ENCODE measurements around the gene HOPX. TPM values are rescaled to one million over a fixed set of nuclear protein-coding genes. Genes with fewer than 3 reads are reported as not detected.
"Not testable (repeated sequence)": the region's sequence is repeated elsewhere in the genome, so short reads cannot be mapped to it uniquely, and the experiment has no call there.

The HOPX gene
- total RNA-seq, 1 experiment from 2014 or later: not detected

DNA sequence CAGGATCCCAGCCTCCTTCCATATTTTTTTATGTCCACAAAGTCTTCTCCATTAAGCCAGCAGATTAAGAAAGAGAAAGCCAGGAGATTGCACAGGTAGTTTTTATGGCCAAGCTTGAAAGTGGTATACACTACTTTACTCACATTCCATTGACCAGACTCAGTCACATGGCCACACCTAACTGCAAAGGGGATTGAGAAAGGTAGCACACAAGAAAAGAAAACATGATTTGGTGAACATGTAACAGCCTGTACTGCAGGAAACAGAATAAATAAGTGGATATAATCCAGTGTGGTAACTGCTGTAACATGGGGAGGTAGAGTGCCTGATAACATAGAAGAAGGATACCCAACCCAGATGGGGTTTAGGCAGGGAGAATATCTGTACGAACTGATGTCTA, 43.9 kb downstream of the HOPX start:
- no peak overlapping the region for H2AFZ ChIP-seq (ENCODE audit: low read length)
- H3K23ac ChIP-seq (ENCODE audit: insufficient read length, low read depth, low read length): no peak overlapping the region
- no peak overlapping the region for H4K91ac ChIP-seq (ENCODE audit: insufficient read length, low read depth, low read length)
- no peaks in the 10 kb centered on the region for H3K79me2 ChIP-seq (ENCODE audit: insufficient read depth, low read length)
- no peak overlapping the region for H3K4ac ChIP-seq (ENCODE audit: low read depth, low read length)
- H2BK120ac ChIP-seq (ENCODE audit: low read depth, low read length, poor library complexity, severe bottlenecking): no peak overlapping the region
- H3K27me3 Mint-ChIP-seq (ENCODE audit: low read depth): peaks cover 27% of the 10 kb centered on the region
- H3K79me1 ChIP-seq (ENCODE audit: insufficient read depth, low read depth, low read length, poor library complexity, severe bottlenecking): no peaks in the 10 kb centered on the region
- no peak overlapping the region for H4K8ac ChIP-seq (replicated peaks; ENCODE audit: insufficient read length, low read depth, low read length)
- H4K20me1 ChIP-seq (ENCODE audit: control insufficient read depth, insufficient read depth, insufficient read length): no peaks in the 10 kb centered on the region
- no peak overlapping the region for H4K5ac ChIP-seq (ENCODE audit: insufficient read length, low read depth, low read length)
- WGBS (ENCODE audit: extremely low coverage, insufficient read length, low lambda C conversion rate): no CpG with 5 or more reads among the region's 1 CpG
- H3T11ph ChIP-seq (ENCODE audit: low read length): no peak overlapping the region
- no peaks in the 10 kb centered on the region for H3K9me3 ChIP-seq (ENCODE audit: control insufficient read depth, low read depth, low read length)
- no peak overlapping the region for H3K14ac ChIP-seq (ENCODE audit: insufficient read depth, low read length)
- H3K4me1 Mint-ChIP-seq: peaks cover 0 to 5% of the 10 kb centered on the region in 2 experiments; a peak in 2 of 4 replicates
- H3K27ac ChIP-seq (ENCODE audit: insufficient read length, low read depth, low read length): no peak overlapping the region
- no peak overlapping the region for H2BK20ac ChIP-seq (ENCODE audit: low read depth, low read length, poor library complexity, severe bottlenecking)
- H3K4me1 ChIP-seq (ENCODE audit: insufficient read depth, low read length): no peaks in the 10 kb centered on the region
- no peaks in the 10 kb centered on the region; the same call in 1 of the 2 replicates for H3K27me3 ChIP-seq (ENCODE audit: insufficient read depth, low read length)
- no peak overlapping the region for H3K27ac Mint-ChIP-seq
- TF ChIP-seq, protein P1, sequence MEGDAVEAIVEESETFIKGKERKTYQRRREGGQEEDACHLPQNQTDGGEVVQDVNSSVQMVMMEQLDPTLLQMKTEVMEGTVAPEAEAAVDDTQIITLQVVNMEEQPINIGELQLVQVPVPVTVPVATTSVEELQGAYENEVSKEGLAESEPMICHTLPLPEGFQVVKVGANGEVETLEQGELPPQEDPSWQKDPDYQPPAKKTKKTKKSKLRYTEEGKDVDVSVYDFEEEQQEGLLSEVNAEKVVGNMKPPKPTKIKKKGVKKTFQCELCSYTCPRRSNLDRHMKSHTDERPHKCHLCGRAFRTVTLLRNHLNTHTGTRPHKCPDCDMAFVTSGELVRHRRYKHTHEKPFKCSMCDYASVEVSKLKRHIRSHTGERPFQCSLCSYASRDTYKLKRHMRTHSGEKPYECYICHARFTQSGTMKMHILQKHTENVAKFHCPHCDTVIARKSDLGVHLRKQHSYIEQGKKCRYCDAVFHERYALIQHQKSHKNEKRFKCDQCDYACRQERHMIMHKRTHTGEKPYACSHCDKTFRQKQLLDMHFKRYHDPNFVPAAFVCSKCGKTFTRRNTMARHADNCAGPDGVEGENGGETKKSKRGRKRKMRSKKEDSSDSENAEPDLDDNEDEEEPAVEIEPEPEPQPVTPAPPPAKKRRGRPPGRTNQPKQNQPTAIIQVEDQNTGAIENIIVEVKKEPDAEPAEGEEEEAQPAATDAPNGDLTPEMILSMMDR (conservative IDR thresholded peaks at IDR 0.05): no peak
- H3K9me3 Mint-ChIP-seq: peaks cover 0 to 2% of the 10 kb centered on the region in 2 experiments; a peak in 2 of 5 replicates
- H3K4me2 ChIP-seq (ENCODE audit: insufficient read depth, insufficient read length, low read length): no peak overlapping the region
- no peak overlapping the region for H2BK12ac ChIP-seq (ENCODE audit: insufficient read length, low read depth, low read length)
- no peak for DNase-seq
- H3K23me2 ChIP-seq (ENCODE audit: insufficient read length, low read depth, low read length, poor library complexity, severe bottlenecking): no peaks in the 10 kb centered on the region
- no peak overlapping the region for H3K18ac ChIP-seq (ENCODE audit: insufficient read length, low read depth, low read length)
- no peak overlapping the region for H2BK5ac ChIP-seq (ENCODE audit: insufficient read length, low read length)
- H2BK15ac ChIP-seq (ENCODE audit: low read depth, low read length): no peak overlapping the region
- no peak overlapping the region for H3K9ac ChIP-seq (ENCODE audit: extremely low read depth, insufficient read length, low read length)
- no peak overlapping the region for H3K56ac ChIP-seq (ENCODE audit: insufficient read length, low read depth, low read length)
- no peak overlapping the region for H2AK5ac ChIP-seq (ENCODE audit: insufficient read length, low read length)
- no peak overlapping the region for H3K4me3 Mint-ChIP-seq
- H3K36me3 Mint-ChIP-seq (ENCODE audit: insufficient read depth in 1 of 3, low read depth in 3 of 3): peaks cover 0 to 5% (median 0%) of the 10 kb centered on the region in 3 experiments; a peak in 2 of 7 replicates

DNA sequence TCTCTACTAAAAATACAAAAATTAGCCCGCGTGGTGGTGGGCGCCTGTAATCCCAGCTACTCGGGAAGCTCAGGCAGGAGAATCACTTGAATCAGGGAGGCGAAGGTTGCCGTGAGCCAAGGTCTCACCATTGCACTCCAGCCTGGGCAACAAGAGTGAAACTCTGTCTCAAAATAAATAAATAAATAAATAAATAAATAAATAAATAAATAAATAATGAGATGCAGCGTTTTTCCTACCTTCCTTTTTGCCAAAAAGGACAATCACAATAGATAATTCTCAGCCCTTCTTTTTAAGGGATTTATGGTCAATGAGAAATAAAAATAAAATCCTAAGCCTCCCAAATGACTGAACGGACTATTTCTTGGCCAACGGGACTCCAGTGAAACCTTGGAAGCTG, 46.1 kb downstream of the HOPX start:
- H2BK12ac ChIP-seq (ENCODE audit: insufficient read length, low read depth, low read length); H3K18ac ChIP-seq (ENCODE audit: insufficient read length, low read depth, low read length); H3K4me2 ChIP-seq (ENCODE audit: insufficient read depth, insufficient read length, low read length); H4K91ac ChIP-seq (ENCODE audit: insufficient read length, low read depth, low read length); H3K79me2 ChIP-seq (ENCODE audit: insufficient read depth, low read length); H2BK5ac ChIP-seq (ENCODE audit: insufficient read length, low read length); H3K9ac ChIP-seq (ENCODE audit: extremely low read depth, insufficient read length, low read length); H3K4ac ChIP-seq (ENCODE audit: low read depth, low read length); H2AFZ ChIP-seq (ENCODE audit: low read length); H3K36me3 Mint-ChIP-seq (ENCODE audit: insufficient read depth in 1 of 3, low read depth in 3 of 3); H3K4me3 Mint-ChIP-seq; H3K9me3 ChIP-seq (ENCODE audit: control insufficient read depth, low read depth, low read length); H3K23ac ChIP-seq (ENCODE audit: insufficient read length, low read depth, low read length); H2AK5ac ChIP-seq (ENCODE audit: insufficient read length, low read length); H4K5ac ChIP-seq (ENCODE audit: insufficient read length, low read depth, low read length); H2BK15ac ChIP-seq (ENCODE audit: low read depth, low read length); H3K27me3 ChIP-seq (ENCODE audit: insufficient read depth, low read length); H4K8ac ChIP-seq (replicated peaks; ENCODE audit: insufficient read length, low read depth, low read length); H3K4me1 ChIP-seq (ENCODE audit: insufficient read depth, low read length); H3K14ac ChIP-seq (ENCODE audit: insufficient read depth, low read length); H3K23me2 ChIP-seq (ENCODE audit: insufficient read length, low read depth, low read length, poor library complexity, severe bottlenecking); H2BK120ac ChIP-seq (ENCODE audit: low read depth, low read length, poor library complexity, severe bottlenecking); DNase-seq; H3K27ac Mint-ChIP-seq; H3T11ph ChIP-seq (ENCODE audit: low read length); H3K79me1 ChIP-seq (ENCODE audit: insufficient read depth, low read depth, low read length, poor library complexity, severe bottlenecking); H3K27ac ChIP-seq (ENCODE audit: insufficient read length, low read depth, low read length); H4K20me1 ChIP-seq (ENCODE audit: control insufficient read depth, insufficient read depth, insufficient read length); H2BK20ac ChIP-seq (ENCODE audit: low read depth, low read length, poor library complexity, severe bottlenecking); H3K4me1 Mint-ChIP-seq; H3K9me3 Mint-ChIP-seq; H3K56ac ChIP-seq (ENCODE audit: insufficient read length, low read depth, low read length): not testable (repeated sequence)
- no CpG with 5 or more reads among the region's 9 CpGs for WGBS (ENCODE audit: extremely low coverage, insufficient read length, low lambda C conversion rate)
- H3K27me3 Mint-ChIP-seq (ENCODE audit: low read depth): peaks cover 33% of the 10 kb centered on the region
